DMS53 (cell line): ENCODE data around the gene PIK3CG.
"Not testable (repeated sequence)": the region's sequence is repeated elsewhere in the genome, so short reads cannot be mapped to it uniquely, and the experiment has no call there.

Source experiments
- DNase-seq: peaks from one replicate; lab custom pipeline; 2025; lab: John Stamatoyannopoulos, UW

The PIK3CG gene

GRCh38 chr7:106887421-106887820 is 22.3 kb downstream of the PIK3CG start:
- DNase-seq = peak; percentile 32

GRCh38 chr7:106888204-106888603 is 23.1 kb downstream of the PIK3CG start:
- DNase-seq = no peak

GRCh38 chr7:106890952-106891351 is 25.9 kb downstream of the PIK3CG start:
- no peak for DNase-seq

GRCh38 chr7:106891548-106892410 is 26.7 kb downstream of the PIK3CG start:
- peak; percentile 32 for DNase-seq

GRCh38 chr7:106893591-106893990 is 28.5 kb downstream of the PIK3CG start:
- DNase-seq = peak; percentile 53

- DNase-seq = no peak
Observed at GRCh38 chr7:106895246-106895864, 30.3 kb downstream of the PIK3CG start.

- DNase-seq = no peak
Observed at GRCh38 chr7:106896231-106896630, 31.1 kb downstream of the PIK3CG start.

GRCh38 chr7:106897553-106897952 is 32.5 kb downstream of the PIK3CG start:
- not testable (repeated sequence) for DNase-seq

GRCh38 chr7:106898967-106899366 is 33.9 kb downstream of the PIK3CG start:
- DNase-seq = not testable (repeated sequence)

- DNase-seq = no peak
Observed at GRCh38 chr7:106901828-106902441, 36.9 kb downstream of the PIK3CG start.

GRCh38 chr7:106905734-106906133 is 40.7 kb downstream of the PIK3CG start:
- DNase-seq = no peak

GRCh38 chr7:106911959-106912358 is 46.9 kb downstream of the PIK3CG start:
- no peak for DNase-seq

- DNase-seq = no peak
Observed at GRCh38 chr7:106914018-106914607, 49.0 kb downstream of the PIK3CG start.

GRCh38 chr7:106915407-106915806 is 50.3 kb downstream of the PIK3CG start:
- DNase-seq = no peak

- DNase-seq = no peak
Observed at GRCh38 chr7:106915873-106916272, 50.8 kb downstream of the PIK3CG start.

GRCh38 chr7:106916679-106917078 is 51.6 kb downstream of the PIK3CG start:
- DNase-seq = no peak

GRCh38 chr7:106918991-106919390 is 53.9 kb downstream of the PIK3CG start:
- no peak for DNase-seq

GRCh38 chr7:106924468-106924867 is 59.4 kb downstream of the PIK3CG start:
- not testable (repeated sequence) for DNase-seq

GRCh38 chr7:106926892-106927291 is 61.8 kb downstream of the PIK3CG start:
- DNase-seq = no peak

- no peak for DNase-seq
Observed at GRCh38 chr7:106927536-106927935, 62.5 kb downstream of the PIK3CG start.

GRCh38 chr7:106929616-106930015 is 64.5 kb downstream of the PIK3CG start:
- not testable (repeated sequence) for DNase-seq

GRCh38 chr7:106936236-106936635 is 71.2 kb downstream of the PIK3CG start:
- DNase-seq = no peak

GRCh38 chr7:106938122-106938521 is 73.0 kb downstream of the PIK3CG start:
- not testable (repeated sequence) for DNase-seq
